Measurements from ENCODE around the gene SRPX.

The SRPX gene

GRCh38 chrX:38224160-38224559, 3.5 kb upstream of the SRPX start:
- no peak overlapping the region for H3K4me3 Mint-ChIP-seq
- no peak overlapping the region for H3K27ac Mint-ChIP-seq
- DNase-seq (no peak), ATAC-seq (replicated peaks) (no peak)
- H3K36me3 Mint-ChIP-seq (ENCODE audit: insufficient read depth): no peaks in the 10 kb centered on the region
- no peaks in the 10 kb centered on the region for H3K4me1 Mint-ChIP-seq (ENCODE audit: low read depth in 2 of 2)
- no peaks in the 10 kb centered on the region for H3K9me3 Mint-ChIP-seq
- H3K27me3 Mint-ChIP-seq: peaks cover 14 to 28% of the 10 kb centered on the region in 2 donors

- no peaks in the 10 kb centered on the region for H3K9me3 Mint-ChIP-seq
- no peaks in the 10 kb centered on the region for H3K4me1 Mint-ChIP-seq (ENCODE audit: low read depth in 2 of 2)
- no peak for DNase-seq
- H3K4me3 Mint-ChIP-seq: peak overlapping the region in 1 of 2 donors; percentile 71
- no peak for ATAC-seq (replicated peaks)
- no peak overlapping the region for H3K27ac Mint-ChIP-seq
- no peaks in the 10 kb centered on the region for H3K36me3 Mint-ChIP-seq (ENCODE audit: insufficient read depth)
- peaks cover 14 to 50% of the 10 kb centered on the region in 2 donors for H3K27me3 Mint-ChIP-seq
These were observed 789 bp upstream of the SRPX start for GRCh38 chrX:38221391-38221929.

- H3K4me1 Mint-ChIP-seq (ENCODE audit: low read depth in 2 of 2): no peaks in the 10 kb centered on the region
- H3K27ac Mint-ChIP-seq: no peak overlapping the region
- no peaks in the 10 kb centered on the region for H3K36me3 Mint-ChIP-seq (ENCODE audit: insufficient read depth)
- peak overlapping the region in 1 of 2 donors; percentile 42 for H3K4me3 Mint-ChIP-seq
- peaks cover 14 to 50% of the 10 kb centered on the region in 2 donors for H3K27me3 Mint-ChIP-seq
- DNase-seq: no peak
- no peak for ATAC-seq (replicated peaks)
- H3K9me3 Mint-ChIP-seq: no peaks in the 10 kb centered on the region
These were observed 652 bp downstream of the SRPX start for GRCh38 chrX:38220024-38220414.

GRCh38 chrX:38216642-38217041, 4.0 kb downstream of the SRPX start:
- no peaks in the 10 kb centered on the region for H3K4me1 Mint-ChIP-seq (ENCODE audit: low read depth in 2 of 2)
- ATAC-seq (replicated peaks) (no peak), DNase-seq (no peak)
- H3K36me3 Mint-ChIP-seq (ENCODE audit: insufficient read depth): no peaks in the 10 kb centered on the region
- H3K27me3 Mint-ChIP-seq: peaks cover 9 to 57% of the 10 kb centered on the region in 2 donors
- H3K4me3 Mint-ChIP-seq: no peak overlapping the region
- no peaks in the 10 kb centered on the region for H3K9me3 Mint-ChIP-seq
- H3K27ac Mint-ChIP-seq: no peak overlapping the region

- ATAC-seq (replicated peaks): no peak
- no peak overlapping the region for H3K4me3 Mint-ChIP-seq
- peaks cover 0 to 44% of the 10 kb centered on the region in 2 donors for H3K27me3 Mint-ChIP-seq
- H3K9me3 Mint-ChIP-seq: no peaks in the 10 kb centered on the region
- no peaks in the 10 kb centered on the region for H3K4me1 Mint-ChIP-seq (ENCODE audit: low read depth in 2 of 2)
- H3K27ac Mint-ChIP-seq: no peak overlapping the region
- no peaks in the 10 kb centered on the region for H3K36me3 Mint-ChIP-seq (ENCODE audit: insufficient read depth)
- DNase-seq: no peak
These were observed 5.8 kb downstream of the SRPX start for GRCh38 chrX:38214551-38215531.

- no peaks in the 10 kb centered on the region for H3K4me1 Mint-ChIP-seq (ENCODE audit: low read depth in 2 of 2)
- no peaks in the 10 kb centered on the region for H3K9me3 Mint-ChIP-seq
- ATAC-seq (replicated peaks) (no peak), DNase-seq (no peak)
- H3K27me3 Mint-ChIP-seq: peaks cover 0 to 36% of the 10 kb centered on the region in 2 donors
- H3K27ac Mint-ChIP-seq: no peak overlapping the region
- no peaks in the 10 kb centered on the region for H3K36me3 Mint-ChIP-seq (ENCODE audit: insufficient read depth)
- H3K4me3 Mint-ChIP-seq: no peak overlapping the region
These were observed 6.6 kb downstream of the SRPX start for GRCh38 chrX:38214044-38214443.

GRCh38 chrX:38211891-38212635, 8.6 kb downstream of the SRPX start:
- Mint-ChIP-seq H3K36me3 (ENCODE audit: insufficient read depth) (no peaks in the 10 kb centered on the region), H3K27ac (no peak overlapping the region), H3K4me3 (no peak overlapping the region), H3K4me1 (ENCODE audit: low read depth in 2 of 2) (no peaks in the 10 kb centered on the region), H3K9me3 (no peaks in the 10 kb centered on the region), H3K27me3 (peaks cover 0 to 19% of the 10 kb centered on the region in 2 donors)
- DNase-seq (no peak), ATAC-seq (replicated peaks) (no peak)

- Mint-ChIP-seq H3K4me3 (no peak overlapping the region), H3K4me1 (ENCODE audit: low read depth in 2 of 2) (no peaks in the 10 kb centered on the region), H3K9me3 (no peaks in the 10 kb centered on the region), H3K27ac (no peak overlapping the region), H3K36me3 (ENCODE audit: insufficient read depth) (no peaks in the 10 kb centered on the region), H3K27me3 (no peaks in the 10 kb centered on the region)
- ATAC-seq (replicated peaks) (no peak), DNase-seq (no peak)
These were observed 14.1 kb downstream of the SRPX start for GRCh38 chrX:38206542-38206941.

- no peak for ATAC-seq (replicated peaks)
- H3K9me3 Mint-ChIP-seq: no peaks in the 10 kb centered on the region
- no peaks in the 10 kb centered on the region for H3K36me3 Mint-ChIP-seq (ENCODE audit: insufficient read depth)
- H3K4me1 Mint-ChIP-seq (ENCODE audit: low read depth in 2 of 2): no peaks in the 10 kb centered on the region
- DNase-seq: no peak
- H3K27me3 Mint-ChIP-seq: no peaks in the 10 kb centered on the region
- H3K27ac Mint-ChIP-seq: no peak overlapping the region
- no peak overlapping the region for H3K4me3 Mint-ChIP-seq
These were observed 14.6 kb downstream of the SRPX start for GRCh38 chrX:38206036-38206435.

- Mint-ChIP-seq H3K9me3 (no peaks in the 10 kb centered on the region), H3K27me3 (no peaks in the 10 kb centered on the region), H3K4me3 (no peak overlapping the region), H3K4me1 (ENCODE audit: low read depth in 2 of 2) (no peaks in the 10 kb centered on the region), H3K27ac (no peak overlapping the region), H3K36me3 (ENCODE audit: insufficient read depth) (no peaks in the 10 kb centered on the region)
- DNase-seq (no peak), ATAC-seq (replicated peaks) (no peak)
These were observed 15.6 kb downstream of the SRPX start for GRCh38 chrX:38205039-38205438.

GRCh38 chrX:38192007-38192810, 28.5 kb downstream of the SRPX start:
- Mint-ChIP-seq H3K9me3 (no peaks in the 10 kb centered on the region), H3K27ac (no peak overlapping the region), H3K36me3 (ENCODE audit: insufficient read depth) (no peaks in the 10 kb centered on the region), H3K27me3 (peaks cover 0 to 13% of the 10 kb centered on the region in 2 donors), H3K4me1 (ENCODE audit: low read depth in 2 of 2) (no peaks in the 10 kb centered on the region), H3K4me3 (no peak overlapping the region)
- no peak for DNase-seq
- ATAC-seq (replicated peaks): no peak

GRCh38 chrX:38189431-38190250, 31.0 kb downstream of the SRPX start:
- peaks cover 0 to 13% of the 10 kb centered on the region in 2 donors for H3K27me3 Mint-ChIP-seq
- no peaks in the 10 kb centered on the region for H3K36me3 Mint-ChIP-seq (ENCODE audit: insufficient read depth)
- H3K9me3 Mint-ChIP-seq: no peaks in the 10 kb centered on the region
- H3K4me3 Mint-ChIP-seq: no peak overlapping the region
- H3K4me1 Mint-ChIP-seq (ENCODE audit: low read depth in 2 of 2): no peaks in the 10 kb centered on the region
- ATAC-seq (replicated peaks) (no peak), DNase-seq (no peak)
- no peak overlapping the region for H3K27ac Mint-ChIP-seq

Measured in effector memory CD8-positive, alpha-beta T cell (primary cell).